ENCODE data around the gene AOPEP. TPM values are rescaled to one million over a fixed set of nuclear protein-coding genes. Genes with fewer than 3 reads are reported as not detected.

AOPEP gene
- total and polyA plus RNA-seq, 2 of the 13 experiments (the other 11 are each of a cell fraction or from before 2014, with no cell fraction given): 22.2 to 41.6 TPM

DNA sequence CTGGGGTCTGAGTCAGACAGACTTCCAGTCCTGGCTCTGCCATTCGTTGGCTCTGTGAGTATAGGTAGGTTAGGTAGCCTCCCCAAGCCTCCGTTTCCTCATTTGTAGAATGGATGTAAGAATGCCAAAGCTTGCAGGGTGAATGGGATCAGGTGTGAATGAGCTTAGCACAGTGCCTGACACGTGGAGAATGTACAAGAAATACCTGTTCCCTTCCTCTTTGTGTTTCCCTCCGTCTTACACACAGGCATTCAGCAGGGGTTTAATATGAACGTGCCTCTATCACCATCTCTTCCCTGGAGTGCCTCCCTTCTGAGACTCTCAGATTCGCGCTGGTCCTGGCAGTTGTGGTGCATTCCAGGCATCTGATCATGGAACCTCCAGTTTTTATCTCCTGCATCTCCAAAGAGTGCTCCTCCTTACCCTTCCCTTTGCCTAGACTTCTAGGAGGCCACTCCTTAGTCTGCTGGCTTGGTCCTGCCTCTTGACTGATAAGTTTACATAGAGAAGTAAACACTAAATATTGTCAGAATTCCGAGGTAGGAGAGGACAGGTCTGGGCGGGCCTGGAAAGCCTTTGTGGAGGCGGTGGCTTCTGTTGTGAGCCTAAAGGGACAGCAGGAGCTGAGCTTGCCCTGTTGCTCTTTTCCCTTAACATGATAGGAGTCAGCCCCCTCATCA lies 199.4 kb downstream of the AOPEP start:
- ATAC-seq (no peak), DNase-seq (ENCODE audit: low spot score) (no peak), FAIRE-seq (no peak)
- intact Hi-C loops (cut with micrococcal nuclease; ENCODE audit: unreplicated experiment) (no loop called here), in situ Hi-C loops (cut with HindIII; ENCODE audit: extremely low pct_ligation_motif_present, low pct_unique_long_range_greater_than_20kb) (no loop called here)
- Histone ChIP-seq H3K4me1 (ENCODE audit: insufficient read depth, low read length) (peaks cover 100% of the 10 kb centered on the region), H3K79me2 (ENCODE audit: insufficient read depth, low read length) (no peaks in the 10 kb centered on the region), H2AFZ (ENCODE audit: low read length) (no peak overlapping the region), H4K20me1 (ENCODE audit: insufficient read depth, low read length) (no peaks in the 10 kb centered on the region), H3K9me3 (ENCODE audit: low read length) (no peaks in the 10 kb centered on the region), H3K4me3 (replicated peaks in 1 of 3; ENCODE audit: insufficient read depth in 1 of 3, low read depth in 2 of 3, low read length in 3 of 3) (no peak overlapping the region), H3K27ac (ENCODE audit: extremely low read length, insufficient read depth, low read length) (peak overlapping the region; percentile 18), H3K36me3 (replicated peaks in 1 of 2; ENCODE audit: control insufficient read depth in 1 of 2, insufficient read depth in 2 of 2, low read length in 2 of 2) (no peaks in the 10 kb centered on the region; a peak in 2 of 5 replicates), H3K9ac (ENCODE audit: insufficient read depth, low read depth, low read length) (no peak overlapping the region), H3K27me3 (ENCODE audit: control insufficient read depth in 1 of 2, insufficient read depth in 2 of 2, low read length in 2 of 2) (no peaks in the 10 kb centered on the region), H3K4me2 (ENCODE audit: low read depth, low read length) (no peak overlapping the region)
- BruUV-seq (replicated peaks): no TSS peak
- POLR2A ChIA-PET: interaction anchor here (1.3 kb wide), 1 partner anchor 16 kb away, joined by 4 read pairs; no protein-coding TSS in a partner anchor
- 86% methylated on average over 10 of the region's 10 CpGs for WGBS (ENCODE audit: low lambda C conversion rate)
- CTCF ChIA-PET (ENCODE audit: low intra/inter-chr PET ratio, low total read pairs): no interaction called here
- TF ChIP-seq ZFYVE20 (CRISPR knock-in tag; IDR thresholded peaks at IDR 0.05; ENCODE audit: borderline replicate concordance, low read depth) (no peak), MIER2 (CRISPR knock-in tag; IDR thresholded peaks at IDR 0.05) (no peak), SRSF9 (IDR thresholded peaks at IDR 0.05; ENCODE audit: borderline replicate concordance, insufficient read depth, low read depth, low read length, poor library complexity, severe bottlenecking) (no peak), NFE2 (CRISPR knock-in tag; IDR thresholded peaks at IDR 0.05) (no peak), MYC (CRISPR knock-in tag; IDR thresholded peaks at IDR 0.05; ENCODE audit: borderline replicate concordance) (no peak), ZNF30 (CRISPR knock-in tag; IDR thresholded peaks at IDR 0.05) (no peak)
- TF ChIP-seq, protein P1, sequence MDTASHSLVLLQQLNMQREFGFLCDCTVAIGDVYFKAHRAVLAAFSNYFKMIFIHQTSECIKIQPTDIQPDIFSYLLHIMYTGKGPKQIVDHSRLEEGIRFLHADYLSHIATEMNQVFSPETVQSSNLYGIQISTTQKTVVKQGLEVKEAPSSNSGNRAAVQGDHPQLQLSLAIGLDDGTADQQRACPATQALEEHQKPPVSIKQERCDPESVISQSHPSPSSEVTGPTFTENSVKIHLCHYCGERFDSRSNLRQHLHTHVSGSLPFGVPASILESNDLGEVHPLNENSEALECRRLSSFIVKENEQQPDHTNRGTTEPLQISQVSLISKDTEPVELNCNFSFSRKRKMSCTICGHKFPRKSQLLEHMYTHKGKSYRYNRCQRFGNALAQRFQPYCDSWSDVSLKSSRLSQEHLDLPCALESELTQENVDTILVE (CRISPR knock-in tag; IDR thresholded peaks at IDR 0.05): no peak
- TF ChIP-seq, protein P2, sequence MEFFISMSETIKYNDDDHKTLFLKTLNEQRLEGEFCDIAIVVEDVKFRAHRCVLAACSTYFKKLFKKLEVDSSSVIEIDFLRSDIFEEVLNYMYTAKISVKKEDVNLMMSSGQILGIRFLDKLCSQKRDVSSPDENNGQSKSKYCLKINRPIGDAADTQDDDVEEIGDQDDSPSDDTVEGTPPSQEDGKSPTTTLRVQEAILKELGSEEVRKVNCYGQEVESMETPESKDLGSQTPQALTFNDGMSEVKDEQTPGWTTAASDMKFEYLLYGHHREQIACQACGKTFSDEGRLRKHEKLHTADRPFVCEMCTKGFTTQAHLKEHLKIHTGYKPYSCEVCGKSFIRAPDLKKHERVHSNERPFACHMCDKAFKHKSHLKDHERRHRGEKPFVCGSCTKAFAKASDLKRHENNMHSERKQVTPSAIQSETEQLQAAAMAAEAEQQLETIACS (CRISPR knock-in tag; IDR thresholded peaks at IDR 0.05): no peak
